HG02610 (cell line): ENCODE measurements around the gene CHPF.

ENCODE experiments used
- ATAC-seq: cut with Tn5 transposase; IDR thresholded peaks from one replicate; pipeline ENCODE4 v1.9.1; 2021; ENCODE audit warnings: mild to moderate bottlenecking, moderate library complexity; ENCODE audit not compliant: unreplicated experiment

CHPF gene, protein sequence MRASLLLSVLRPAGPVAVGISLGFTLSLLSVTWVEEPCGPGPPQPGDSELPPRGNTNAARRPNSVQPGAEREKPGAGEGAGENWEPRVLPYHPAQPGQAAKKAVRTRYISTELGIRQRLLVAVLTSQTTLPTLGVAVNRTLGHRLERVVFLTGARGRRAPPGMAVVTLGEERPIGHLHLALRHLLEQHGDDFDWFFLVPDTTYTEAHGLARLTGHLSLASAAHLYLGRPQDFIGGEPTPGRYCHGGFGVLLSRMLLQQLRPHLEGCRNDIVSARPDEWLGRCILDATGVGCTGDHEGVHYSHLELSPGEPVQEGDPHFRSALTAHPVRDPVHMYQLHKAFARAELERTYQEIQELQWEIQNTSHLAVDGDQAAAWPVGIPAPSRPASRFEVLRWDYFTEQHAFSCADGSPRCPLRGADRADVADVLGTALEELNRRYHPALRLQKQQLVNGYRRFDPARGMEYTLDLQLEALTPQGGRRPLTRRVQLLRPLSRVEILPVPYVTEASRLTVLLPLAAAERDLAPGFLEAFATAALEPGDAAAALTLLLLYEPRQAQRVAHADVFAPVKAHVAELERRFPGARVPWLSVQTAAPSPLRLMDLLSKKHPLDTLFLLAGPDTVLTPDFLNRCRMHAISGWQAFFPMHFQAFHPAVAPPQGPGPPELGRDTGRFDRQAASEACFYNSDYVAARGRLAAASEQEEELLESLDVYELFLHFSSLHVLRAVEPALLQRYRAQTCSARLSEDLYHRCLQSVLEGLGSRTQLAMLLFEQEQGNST

DNA sequence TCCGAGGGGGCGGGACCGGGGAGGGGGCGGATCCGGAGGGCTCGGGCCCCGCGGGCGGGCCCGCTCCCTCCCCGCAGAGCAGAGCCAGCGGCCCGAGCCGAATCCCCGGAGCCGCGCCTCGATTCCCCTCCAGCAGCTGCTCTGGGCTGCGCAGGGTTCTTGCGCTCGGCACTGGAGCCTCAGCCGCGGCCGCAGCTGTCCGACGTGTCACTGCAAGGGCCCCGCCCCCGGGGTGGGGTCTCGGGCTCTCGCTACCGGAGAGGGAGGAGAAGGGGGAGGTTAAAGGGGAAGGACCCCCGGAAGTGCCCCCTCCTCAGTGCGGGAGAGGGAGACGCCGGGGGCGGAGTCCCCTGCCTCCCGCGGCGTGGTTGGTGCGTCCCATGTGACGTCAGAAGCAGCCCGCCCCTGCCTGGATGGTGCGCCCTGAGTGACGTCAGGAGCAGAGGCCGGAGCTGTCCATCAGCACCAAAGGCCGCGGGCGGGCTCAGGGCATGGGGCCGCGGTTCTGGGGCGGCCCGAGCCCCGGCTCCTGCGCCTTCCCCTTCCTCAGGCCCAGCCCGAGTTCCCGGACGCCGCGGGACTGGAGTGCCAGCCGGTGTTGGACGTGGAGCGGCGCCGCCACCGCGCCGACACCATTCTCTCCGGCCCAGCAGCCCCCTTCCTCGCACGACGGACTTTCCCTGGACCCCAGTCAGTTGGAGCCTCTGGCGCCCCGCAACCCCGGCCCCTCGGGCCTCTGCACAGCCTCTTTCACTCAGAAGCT, at the start of gene CHPF, which contains the start of gene TMEM198:
CHPF (minus strand) TSS at position 214 of the 763 bp plus-strand sequence. CDS start 271 bp downstream, outside the sequence.
TMEM198 (plus strand) TSS at position 433 of the 763 bp plus-strand sequence. CDS start 700 bp downstream, outside the sequence.
- ATAC-seq: peak; percentile 81

DNA sequence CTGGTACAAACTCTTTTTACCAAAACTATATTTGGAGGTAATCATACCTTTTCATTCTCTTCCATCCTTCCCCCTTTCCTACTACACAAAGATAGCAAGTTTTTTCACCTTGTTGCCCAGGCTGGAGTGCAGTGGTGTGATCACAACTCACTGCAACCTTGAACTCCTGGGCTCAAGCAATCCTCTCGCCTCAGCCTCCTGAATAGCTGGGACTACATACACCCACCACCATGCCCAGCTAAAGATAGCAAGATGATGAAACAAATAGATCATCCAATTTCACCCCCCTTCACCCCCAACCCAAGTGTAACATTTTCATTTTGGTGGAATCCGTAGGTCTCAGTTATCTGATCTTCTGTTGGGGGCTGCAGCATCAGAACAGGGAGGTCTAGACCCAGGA, 49.5 kb upstream of the CHPF start:
- ATAC-seq: no peak

DNA sequence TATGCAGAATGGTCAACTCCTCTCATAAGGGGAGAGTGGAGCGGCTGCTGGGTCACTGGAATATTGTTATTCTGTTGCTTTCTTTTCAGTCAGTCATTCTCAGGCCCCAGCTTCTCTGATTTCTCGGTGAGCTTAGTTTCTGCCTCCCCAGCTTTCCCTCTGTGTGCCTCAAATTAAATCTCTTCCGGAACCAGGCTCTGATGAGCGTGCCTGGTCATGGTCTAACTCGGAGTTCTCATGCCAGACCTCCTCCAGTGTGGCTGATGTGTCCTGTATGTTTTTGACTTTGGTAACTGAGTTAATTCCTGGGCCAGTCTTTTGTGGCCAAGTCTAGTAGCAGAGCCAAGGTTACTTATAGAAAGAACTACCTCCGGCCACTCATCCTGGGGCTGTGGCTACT, 49.1 kb upstream of the CHPF start:
- no peak for ATAC-seq

DNA sequence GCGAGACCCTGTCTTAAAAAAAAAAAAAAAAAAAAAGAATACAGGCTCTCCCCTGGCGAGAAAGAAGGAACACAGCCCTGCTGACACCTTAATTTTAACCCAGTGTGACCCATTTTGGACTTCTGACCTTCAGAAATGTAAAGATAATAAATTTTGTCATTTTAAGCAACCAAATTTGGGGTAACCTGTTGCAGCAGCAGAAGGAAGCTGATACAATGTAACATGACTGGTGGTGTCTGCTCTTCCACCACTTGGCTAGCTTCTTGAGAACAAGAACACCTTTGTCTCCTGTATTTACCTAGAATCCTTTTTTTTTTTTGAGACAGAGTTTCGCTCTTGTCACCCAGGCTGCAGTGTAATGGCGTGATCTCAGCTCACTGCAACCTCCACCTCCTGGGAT, 47.5 kb upstream of the CHPF start:
- no peak for ATAC-seq

DNA sequence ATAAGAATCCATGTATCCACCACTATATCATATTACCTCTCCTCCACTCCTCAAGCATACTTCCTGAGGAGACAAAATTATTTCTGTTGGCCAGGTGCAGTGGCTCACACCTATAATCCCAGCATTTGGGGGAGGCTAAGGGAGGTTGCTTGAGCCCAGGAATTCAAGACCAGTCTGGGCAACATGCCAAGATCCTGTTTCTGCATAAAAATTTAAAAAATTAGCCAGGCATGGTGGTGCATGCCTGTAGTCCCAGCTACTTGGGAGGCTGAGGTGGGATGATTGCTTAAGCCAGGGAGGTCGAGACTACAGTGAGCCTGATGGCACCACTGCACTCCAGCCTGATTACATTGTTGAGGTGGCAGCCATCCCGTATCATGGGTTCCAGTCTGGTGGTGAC, 37.7 kb upstream of the CHPF start:
- ATAC-seq: no peak

DNA sequence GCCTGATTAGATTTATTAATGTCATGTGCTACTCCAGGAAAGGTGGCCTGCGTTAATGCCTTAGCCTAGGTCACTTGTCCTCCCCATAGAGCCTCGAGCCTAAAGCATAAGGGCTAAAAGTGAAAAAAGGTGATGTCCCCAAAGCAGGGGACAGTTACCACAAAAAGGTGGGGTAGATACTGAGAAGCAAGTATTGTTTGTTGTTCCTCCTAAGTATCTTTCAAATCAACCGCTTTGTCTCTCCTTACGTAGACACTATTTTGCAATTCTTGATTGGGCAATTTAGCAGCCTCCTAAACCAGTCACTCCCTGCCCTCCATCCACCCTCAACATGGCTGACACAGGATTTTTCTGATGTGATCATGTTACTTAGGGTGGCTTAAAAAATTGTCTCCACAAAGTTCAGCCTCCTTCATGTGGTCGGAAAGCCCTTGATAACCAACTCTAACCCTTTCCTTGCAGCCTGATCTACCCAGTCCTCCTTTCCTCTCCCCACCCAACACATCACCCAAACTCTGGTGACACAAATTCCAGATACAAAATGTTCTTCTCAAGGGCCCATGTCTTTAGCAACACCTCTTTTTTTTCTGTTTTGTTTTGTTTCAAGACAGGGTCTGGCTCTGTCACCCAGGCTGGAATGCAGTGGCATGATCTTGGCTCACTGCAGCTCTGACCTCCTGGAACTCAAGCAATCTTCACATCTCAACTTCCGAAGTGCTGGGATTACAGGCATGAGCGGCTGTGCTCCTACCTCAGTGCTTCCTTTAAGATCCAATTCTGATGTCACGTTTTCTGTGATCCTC, 35.4 kb upstream of the CHPF start:
- no peak for ATAC-seq

DNA sequence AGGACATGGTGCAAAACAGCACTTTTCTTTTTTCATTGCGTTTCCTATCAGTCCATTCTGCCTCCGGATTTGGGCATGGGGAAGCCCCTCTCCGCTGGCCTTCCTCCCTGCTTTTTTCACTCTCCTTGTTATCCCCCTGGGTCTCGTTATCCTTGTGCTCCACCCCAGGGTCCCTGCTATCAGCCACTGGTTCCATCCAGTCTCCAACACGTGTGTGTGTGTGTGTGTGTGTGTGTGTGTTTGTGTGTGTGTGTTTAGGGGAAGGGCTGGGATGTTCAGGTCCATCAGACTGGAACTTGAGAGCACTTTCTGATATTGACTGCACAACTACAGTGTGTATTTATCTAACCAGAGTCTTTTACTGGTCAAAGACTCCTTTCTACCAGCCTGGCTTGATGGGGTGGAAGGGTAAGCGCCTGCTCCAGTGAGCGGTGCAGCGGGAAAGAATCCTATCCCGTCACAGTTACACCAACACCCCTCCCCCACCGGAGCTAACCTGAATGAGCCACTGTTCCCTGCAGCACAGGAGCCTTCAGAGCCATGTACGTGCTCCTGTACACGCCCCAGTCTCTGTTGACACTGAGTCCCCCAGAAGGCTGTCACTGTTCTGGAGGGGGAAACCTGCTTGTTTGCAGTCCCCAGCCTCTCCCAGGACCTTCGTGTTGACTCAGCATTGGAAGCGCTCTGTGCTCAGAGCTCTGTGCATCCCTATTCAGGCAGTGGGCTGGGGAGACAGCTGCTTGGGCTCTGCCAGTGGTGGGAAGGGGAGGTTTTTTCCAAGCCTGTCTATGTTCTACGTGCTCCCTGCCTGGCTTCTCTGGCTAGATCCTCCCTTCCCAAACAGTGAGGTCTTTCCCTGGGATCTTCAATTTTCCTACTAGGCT, 33.1 kb upstream of the CHPF start:
- ATAC-seq: no peak

DNA sequence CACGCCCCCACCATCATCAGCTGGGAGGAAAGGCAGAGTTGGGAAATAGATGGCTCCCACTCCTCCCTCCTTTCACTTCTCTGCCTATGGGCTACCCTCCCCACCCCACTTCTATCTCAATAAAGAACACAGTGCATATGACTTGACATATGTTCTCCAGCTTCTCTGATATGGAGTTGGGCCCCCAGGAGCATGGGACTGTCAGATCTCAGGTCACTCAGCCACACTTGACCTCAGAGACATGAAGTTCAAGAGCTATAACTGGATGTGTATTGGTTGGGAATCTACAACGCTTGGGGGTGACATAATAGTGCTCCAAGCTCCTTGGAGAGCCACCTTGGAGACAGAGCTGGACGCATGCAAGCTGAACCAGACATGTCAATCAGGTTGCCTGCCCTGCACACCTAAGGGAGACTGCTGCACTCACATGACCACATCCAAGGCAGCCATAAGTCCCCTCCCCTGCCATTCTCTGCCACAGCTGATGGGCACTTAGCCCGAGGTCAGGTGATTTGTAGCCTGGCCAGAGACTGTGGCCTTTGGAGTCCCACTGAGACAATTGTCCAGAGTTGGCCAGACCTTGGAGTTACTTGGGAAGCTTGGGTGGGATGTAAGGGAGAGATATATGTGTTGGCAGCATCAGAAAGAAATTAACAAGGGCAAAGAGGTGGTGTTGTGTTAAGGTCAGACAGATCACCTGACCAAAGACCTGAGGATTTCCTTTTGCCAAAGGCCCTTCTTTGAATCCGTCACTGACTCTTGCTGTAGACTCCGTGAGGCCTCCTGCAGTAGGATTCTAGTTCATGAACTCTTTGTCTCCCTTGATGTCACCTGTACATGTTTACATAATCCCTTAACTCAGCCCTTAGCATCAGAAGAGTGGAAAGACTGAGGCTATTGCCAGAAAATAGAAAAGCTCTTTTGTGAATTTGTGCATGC, 32.2 kb upstream of the CHPF start:
- no peak for ATAC-seq

DNA sequence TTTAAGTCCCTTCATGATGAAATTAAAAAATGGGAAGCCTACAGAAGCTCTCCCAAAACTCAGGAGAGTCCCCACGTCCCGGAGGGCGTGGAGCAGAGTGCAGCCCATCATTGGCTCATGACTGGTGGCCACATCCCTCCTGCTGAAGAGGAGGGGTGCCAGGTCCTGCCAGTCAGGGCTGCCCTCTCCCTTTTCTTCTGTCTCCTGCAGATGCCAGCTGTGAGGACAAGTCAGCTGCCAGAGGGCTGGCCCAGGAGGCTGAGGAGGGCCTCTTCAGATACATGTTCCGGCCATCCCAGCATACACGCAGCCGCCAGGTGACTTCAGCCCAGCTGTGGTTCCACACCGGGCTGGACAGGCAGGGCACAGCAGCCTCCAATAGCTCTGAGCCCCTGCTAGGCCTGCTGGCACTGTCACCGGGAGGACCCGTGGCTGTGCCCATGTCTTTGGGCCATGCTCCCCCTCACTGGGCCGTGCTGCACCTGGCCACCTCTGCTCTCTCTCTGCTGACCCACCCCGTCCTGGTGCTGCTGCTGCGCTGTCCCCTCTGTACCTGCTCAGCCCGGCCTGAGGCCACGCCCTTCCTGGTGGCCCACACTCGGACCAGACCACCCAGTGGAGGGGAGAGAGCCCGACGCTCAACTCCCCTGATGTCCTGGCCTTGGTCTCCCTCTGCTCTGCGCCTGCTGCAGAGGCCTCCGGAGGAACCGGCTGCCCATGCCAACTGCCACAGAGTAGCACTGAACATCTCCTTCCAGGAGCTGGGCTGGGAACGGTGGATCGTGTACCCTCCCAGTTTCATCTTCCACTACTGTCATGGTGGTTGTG, 31.1 kb upstream of the CHPF start:
- ATAC-seq: no peak

DNA sequence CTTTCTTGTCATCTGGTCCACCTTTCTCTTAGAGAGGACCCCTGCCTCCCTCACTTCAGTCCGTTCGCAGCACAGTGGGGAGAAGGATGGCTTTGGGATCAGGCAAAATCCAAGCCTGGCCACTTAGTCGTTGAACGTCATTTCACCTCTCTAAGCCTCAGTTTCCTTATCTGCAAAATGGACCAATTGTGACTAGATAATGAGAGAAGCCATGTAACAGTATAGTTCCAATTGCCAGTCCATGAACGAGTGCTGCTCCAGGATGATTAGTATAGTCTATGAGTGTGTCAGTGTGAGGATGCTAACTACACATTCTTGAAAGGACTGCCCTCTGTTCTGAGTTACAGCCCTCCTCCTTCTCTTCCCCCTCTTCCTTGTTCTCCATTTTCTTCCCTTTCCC, 29.6 kb upstream of the CHPF start:
- no peak for ATAC-seq

DNA sequence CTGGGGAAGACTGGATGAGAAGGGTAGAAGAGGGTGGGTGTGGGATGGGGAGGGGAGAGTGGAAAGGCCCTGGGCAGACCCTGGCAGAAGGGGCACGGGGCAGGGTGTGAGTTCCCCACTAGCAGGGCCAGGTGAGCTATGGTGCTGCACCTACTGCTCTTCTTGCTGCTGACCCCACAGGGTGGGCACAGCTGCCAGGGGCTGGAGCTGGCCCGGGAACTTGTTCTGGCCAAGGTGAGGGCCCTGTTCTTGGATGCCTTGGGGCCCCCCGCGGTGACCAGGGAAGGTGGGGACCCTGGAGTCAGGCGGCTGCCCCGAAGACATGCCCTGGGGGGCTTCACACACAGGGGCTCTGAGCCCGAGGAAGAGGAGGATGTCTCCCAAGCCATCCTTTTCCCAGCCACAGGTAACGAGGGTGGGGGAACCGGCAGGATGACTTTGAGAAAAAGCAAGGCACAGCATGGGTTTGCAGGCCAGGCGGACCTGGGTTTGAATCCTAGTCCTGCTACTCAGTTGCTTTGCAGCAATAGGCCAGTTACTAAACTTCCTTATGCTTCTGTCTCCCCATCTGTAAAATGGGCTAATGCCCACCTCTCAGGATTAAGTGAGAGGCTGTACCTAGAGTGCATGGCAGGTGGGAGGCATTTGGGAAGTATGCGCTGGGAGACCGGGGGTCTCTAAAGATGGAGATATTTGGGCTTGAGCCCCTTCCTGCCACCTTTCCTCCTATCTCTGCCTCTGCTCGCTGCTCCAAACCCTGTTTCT, 28.8 kb upstream of the CHPF start, which contains the start of gene INHA:
INHA (plus strand) TSS at position 74 of the 765 bp plus-strand sequence; CDS start at position 139, 65 bp downstream.
- no peak for ATAC-seq

DNA sequence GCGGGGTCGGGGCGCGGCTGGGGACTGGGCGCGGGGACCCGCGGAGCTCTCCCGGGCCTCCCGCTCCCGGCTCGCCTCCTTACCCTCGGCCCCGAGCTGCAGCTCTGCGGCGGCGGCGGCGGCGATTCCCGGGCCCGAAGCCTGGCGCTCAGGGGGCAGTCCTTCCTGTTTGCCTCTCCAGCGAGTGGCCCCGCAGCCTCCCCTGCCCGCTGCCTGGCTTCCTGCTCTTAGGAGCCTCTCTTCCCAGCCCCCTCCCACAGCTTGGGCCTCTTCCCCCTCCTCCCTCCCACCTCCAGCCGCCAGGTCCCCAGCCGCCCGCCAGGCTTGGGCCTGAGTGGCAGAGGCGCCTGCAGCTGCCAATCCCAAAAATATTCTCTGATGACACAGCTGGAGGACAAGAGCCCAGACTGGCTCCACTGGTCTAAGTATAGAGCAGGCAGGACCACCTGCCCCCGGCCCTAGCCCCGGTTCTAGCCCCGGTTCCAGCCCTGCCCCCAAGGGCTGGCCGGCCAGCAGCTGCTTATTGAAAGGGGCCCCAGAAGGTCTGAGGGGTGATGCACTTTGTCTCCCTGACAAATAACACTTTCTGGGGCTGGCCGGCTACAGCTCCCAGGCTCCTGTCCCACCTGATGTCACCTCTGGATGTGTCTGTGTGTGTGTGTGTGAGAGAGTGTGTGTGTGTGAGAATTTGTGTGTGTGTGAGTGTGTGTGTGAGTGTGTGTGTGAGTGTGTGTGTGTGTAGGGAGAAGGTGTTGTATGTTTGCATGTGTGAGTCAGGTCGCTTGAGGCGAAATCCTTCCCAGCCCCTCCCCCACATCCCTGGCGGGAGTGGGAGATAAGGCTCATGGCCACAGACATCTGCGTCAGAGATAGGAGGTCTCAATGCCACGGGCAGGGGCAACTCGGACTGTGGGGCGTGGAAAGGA, 28.0 kb upstream of the CHPF start, which contains the start of gene OBSL1:
OBSL1 (minus strand) TSS at position 229 of the 926 bp plus-strand sequence. CDS start 307 bp downstream, outside the sequence.
- no peak for ATAC-seq

DNA sequence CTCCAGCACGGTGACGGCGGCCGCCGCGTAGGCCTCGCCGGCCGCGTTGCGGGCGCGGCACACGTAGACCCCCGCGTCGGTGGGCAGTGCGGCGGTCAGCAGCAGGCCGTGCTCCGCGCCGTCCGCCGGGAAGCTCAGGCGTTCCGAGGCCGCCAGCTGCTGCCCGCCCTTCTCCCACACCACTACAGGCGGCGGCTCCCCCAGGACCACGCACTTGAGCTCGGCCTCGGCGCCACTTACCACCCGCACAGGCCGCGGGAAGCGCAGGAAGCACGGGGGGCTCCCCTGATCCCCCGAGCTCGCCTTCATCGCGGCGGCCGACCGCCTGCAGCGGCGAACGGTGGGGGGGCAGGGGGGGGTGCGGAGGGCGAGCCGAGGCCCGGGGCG, 27.3 kb upstream of the CHPF start:
- no peak for ATAC-seq

DNA sequence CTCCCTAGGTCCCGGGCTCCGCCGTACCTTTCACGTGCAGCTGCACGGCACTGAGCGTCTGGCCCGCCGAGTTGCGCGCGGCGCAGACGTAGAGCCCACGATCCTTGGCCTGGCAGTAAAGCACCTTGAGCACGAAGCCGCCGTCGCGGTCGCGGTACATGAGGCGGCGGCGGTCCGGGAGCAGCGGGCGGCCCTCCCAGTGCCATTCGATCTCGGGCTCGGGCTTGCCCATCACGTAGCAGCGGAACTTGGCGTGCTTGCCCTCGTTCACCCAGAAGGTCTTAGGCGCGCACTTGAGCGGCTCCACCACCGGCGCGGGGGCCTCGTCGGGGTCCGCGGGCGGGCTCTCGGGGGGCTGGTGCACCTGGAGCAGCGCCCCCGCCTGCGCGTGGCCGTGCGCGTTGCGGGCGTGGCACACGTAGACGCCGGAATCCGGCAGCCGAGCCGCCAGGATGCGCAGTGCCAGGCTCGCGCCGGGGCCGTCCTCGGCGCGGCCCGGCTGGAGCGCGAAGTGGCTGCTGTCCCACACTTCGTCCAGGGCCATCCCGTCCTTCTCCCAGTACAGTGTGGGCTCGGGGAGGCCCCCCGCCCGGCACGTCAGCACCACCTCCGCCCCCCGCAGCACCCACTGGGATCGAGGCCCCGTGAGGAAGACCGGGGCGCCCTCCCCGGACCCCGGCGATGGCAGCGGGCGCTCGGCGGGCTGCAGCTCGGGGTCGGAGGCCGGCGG, 26.8 kb upstream of the CHPF start:
- ATAC-seq: no peak

DNA sequence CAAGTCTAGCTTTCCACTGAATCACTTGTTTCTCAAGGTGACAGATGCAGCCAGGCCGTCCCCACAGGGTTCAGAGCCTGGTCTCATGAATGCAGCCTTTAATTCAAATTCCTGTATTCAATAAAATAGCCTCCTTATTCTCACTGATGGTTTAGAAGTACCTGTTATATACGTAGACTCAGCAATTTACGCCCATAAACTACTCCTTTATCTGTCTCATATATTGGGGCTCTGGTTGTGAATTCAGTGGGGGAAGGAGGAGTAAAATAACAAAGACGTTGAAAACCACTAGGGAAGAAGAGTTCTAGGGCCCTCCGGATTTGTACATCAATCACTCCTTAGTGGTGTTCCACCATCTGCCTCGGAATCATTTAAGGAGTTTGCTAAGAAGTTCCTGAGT, 26.0 kb upstream of the CHPF start:
- ATAC-seq: no peak
